ENCODE measurements around the gene GRIK1. TPM values are rescaled to one million over a fixed set of nuclear protein-coding genes. Genes with fewer than 3 reads are reported as not detected.

GRIK1 gene
- polyA plus RNA-seq, 1 donor from 2014 or later = 8.7 TPM

- Histone ChIP-seq H3K9me3 (ENCODE audit: low read length) (no peaks in the 10 kb centered on the region), H3K9me2 (ENCODE audit: insufficient read depth, low read length) (no peaks in the 10 kb centered on the region), H3K27ac (ENCODE audit: low read length) (no peak overlapping the region), H3K4me2 (ENCODE audit: low read length) (no peak overlapping the region), H2AFZ (ENCODE audit: low read depth, low read length) (no peak overlapping the region), H3K9ac (ENCODE audit: low read length) (no peak overlapping the region), H3K79me2 (replicated peaks; ENCODE audit: insufficient read depth, low read length) (no peaks in the 10 kb centered on the region), H3K4me3 (ENCODE audit: low read length) (no peak overlapping the region), H3F3A (ENCODE audit: insufficient read depth, low read length, poor library complexity, severe bottlenecking) (no peaks in the 10 kb centered on the region), H3K27me3 (ENCODE audit: insufficient read depth, low read depth, low read length) (no peaks in the 10 kb centered on the region), H4K20me1 (ENCODE audit: insufficient read depth) (no peaks in the 10 kb centered on the region), H3K36me3 (ENCODE audit: insufficient read depth, low read length) (no peaks in the 10 kb centered on the region)
- TF ChIP-seq SMC3 (conservative IDR thresholded peaks at IDR 0.05; ENCODE audit: poor library complexity) (no peak), EP300 (conservative IDR thresholded peaks at IDR 0.05; ENCODE audit: poor library complexity, severe bottlenecking) (no peak), REST (IDR thresholded peaks at IDR 0.05; ENCODE audit: borderline replicate concordance) (no peak), CTCF (IDR thresholded peaks at IDR 0.05; ENCODE audit: poor library complexity, severe bottlenecking) (no peak), TAF1 (IDR thresholded peaks at IDR 0.05; ENCODE audit: low read depth) (no peak), MXI1 (conservative IDR thresholded peaks at IDR 0.05; ENCODE audit: poor library complexity, severe bottlenecking) (no peak), POLR2AphosphoS5 (IDR thresholded peaks at IDR 0.05) (no peak), RAD21 (conservative IDR thresholded peaks at IDR 0.05) (no peak), EZH2 (IDR thresholded peaks at IDR 0.05; ENCODE audit: borderline replicate concordance, insufficient read depth, low read length, poor library complexity, severe bottlenecking) (no peak)
These were observed 432.8 kb downstream of the GRIK1 start for GRCh38 chr21:29506947-29507346.

- Histone ChIP-seq H3K79me2 (replicated peaks; ENCODE audit: insufficient read depth, low read length) (no peaks in the 10 kb centered on the region), H4K20me1 (ENCODE audit: insufficient read depth) (no peaks in the 10 kb centered on the region), H3K9me2 (ENCODE audit: insufficient read depth, low read length) (no peaks in the 10 kb centered on the region), H2AFZ (ENCODE audit: low read depth, low read length) (no peak overlapping the region), H3K9ac (ENCODE audit: low read length) (no peak overlapping the region), H3K27me3 (ENCODE audit: insufficient read depth, low read depth, low read length) (no peaks in the 10 kb centered on the region), H3K4me2 (ENCODE audit: low read length) (no peak overlapping the region), H3K4me3 (ENCODE audit: low read length) (no peak overlapping the region), H3K36me3 (ENCODE audit: insufficient read depth, low read length) (no peaks in the 10 kb centered on the region), H3K27ac (ENCODE audit: low read length) (no peak overlapping the region), H3K9me3 (ENCODE audit: low read length) (no peaks in the 10 kb centered on the region), H3F3A (ENCODE audit: insufficient read depth, low read length, poor library complexity, severe bottlenecking) (no peaks in the 10 kb centered on the region)
- no peak for TF ChIP-seq REST (IDR thresholded peaks at IDR 0.05; ENCODE audit: borderline replicate concordance)
- TF ChIP-seq EP300 (conservative IDR thresholded peaks at IDR 0.05; ENCODE audit: poor library complexity, severe bottlenecking) = no peak
- TF ChIP-seq TAF1 (IDR thresholded peaks at IDR 0.05; ENCODE audit: low read depth) = no peak
- TF ChIP-seq MXI1 (conservative IDR thresholded peaks at IDR 0.05; ENCODE audit: poor library complexity, severe bottlenecking) = no peak
- TF ChIP-seq SMC3 (conservative IDR thresholded peaks at IDR 0.05; ENCODE audit: poor library complexity) = no peak
- no peak for TF ChIP-seq RAD21 (conservative IDR thresholded peaks at IDR 0.05)
- TF ChIP-seq POLR2AphosphoS5 (IDR thresholded peaks at IDR 0.05) = no peak
- TF ChIP-seq EZH2 (IDR thresholded peaks at IDR 0.05; ENCODE audit: borderline replicate concordance, insufficient read depth, low read length, poor library complexity, severe bottlenecking) = no peak
- no peak for TF ChIP-seq CTCF (IDR thresholded peaks at IDR 0.05; ENCODE audit: poor library complexity, severe bottlenecking)
These were observed 433.6 kb downstream of the GRIK1 start for GRCh38 chr21:29506214-29506613.
